GM12801 (cell line): ENCODE measurements around the gene NFKB1.

Source experiments
- TF ChIP-seq, protein P1 (sequence below): IDR thresholded peaks from one replicate; pipeline ENCODE4 v1.5.1; 2011; ENCODE audit warnings: control low read depth; ENCODE audit not compliant: insufficient read length; ENCODE audit errors: extremely low read depth

NFKB1 gene

DNA sequence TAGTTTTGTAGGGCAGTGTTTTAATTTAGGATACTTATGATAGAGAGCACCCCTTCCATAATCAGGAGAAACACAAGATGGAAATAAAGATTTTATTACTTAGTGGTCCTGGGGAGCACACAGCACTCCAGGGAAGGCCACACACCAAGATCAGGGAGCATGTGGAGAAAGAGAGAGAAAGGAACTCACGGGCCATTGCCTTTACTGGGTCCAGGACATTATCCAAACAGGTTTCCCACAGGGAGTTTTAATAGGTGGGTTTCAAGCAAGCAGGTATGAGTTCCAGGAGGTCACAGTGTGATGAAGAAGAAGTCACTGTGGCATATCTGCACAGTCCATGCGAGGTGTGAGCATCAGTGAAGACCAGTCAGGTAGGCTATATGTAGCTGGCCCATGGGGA lies 46.8 kb downstream of the NFKB1 start:
- TF ChIP-seq, protein P1, sequence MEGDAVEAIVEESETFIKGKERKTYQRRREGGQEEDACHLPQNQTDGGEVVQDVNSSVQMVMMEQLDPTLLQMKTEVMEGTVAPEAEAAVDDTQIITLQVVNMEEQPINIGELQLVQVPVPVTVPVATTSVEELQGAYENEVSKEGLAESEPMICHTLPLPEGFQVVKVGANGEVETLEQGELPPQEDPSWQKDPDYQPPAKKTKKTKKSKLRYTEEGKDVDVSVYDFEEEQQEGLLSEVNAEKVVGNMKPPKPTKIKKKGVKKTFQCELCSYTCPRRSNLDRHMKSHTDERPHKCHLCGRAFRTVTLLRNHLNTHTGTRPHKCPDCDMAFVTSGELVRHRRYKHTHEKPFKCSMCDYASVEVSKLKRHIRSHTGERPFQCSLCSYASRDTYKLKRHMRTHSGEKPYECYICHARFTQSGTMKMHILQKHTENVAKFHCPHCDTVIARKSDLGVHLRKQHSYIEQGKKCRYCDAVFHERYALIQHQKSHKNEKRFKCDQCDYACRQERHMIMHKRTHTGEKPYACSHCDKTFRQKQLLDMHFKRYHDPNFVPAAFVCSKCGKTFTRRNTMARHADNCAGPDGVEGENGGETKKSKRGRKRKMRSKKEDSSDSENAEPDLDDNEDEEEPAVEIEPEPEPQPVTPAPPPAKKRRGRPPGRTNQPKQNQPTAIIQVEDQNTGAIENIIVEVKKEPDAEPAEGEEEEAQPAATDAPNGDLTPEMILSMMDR = no peak

DNA sequence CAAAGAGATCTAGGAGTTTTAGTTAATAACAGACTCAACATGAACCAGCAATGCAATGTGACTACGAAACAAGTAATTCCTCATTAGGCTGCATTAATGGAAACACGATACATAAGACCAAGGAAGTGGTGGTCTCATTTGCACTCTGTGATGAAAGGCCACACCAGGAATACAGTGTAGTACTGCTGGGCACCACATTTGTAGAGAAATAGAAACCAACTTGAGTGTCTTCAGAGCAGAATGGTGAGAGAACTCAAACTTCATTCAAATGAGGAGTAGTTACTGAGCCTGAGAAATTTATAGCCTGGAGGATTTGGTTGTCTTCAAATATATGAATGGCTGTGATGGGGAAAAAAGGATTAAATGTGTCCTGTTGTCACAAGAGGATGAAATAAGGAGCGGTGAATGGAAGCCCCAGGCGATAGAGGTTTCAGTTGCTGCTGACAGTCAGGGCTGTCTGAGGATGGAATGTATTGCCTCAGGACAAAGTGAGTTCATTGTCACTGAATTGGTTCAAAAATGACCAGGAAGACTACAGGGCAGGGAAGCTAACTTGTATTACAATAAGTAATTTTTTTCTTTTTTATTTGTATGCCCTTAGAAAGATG lies 50.9 kb downstream of the NFKB1 start:
- TF ChIP-seq, protein P1 = no peak

DNA sequence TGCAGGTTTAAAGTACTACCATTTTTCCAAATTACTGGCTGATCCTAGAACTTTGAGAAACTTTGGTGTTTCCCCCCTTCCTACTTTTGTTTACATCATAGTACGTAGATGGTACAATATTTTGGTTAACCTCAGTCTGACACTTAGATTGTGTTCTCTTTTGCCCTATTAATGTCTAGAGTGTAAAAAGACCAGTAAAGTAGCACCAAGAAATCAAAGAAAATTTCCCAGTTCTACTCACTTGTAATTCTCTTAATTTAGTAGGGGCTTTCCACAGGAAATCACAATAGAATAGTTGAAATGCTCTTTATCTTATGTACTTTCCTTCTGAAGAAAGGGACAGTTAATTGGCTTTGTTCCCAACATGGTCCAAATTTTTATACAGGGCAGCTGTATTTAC lies 51.6 kb downstream of the NFKB1 start:
- TF ChIP-seq, protein P1 = no peak

DNA sequence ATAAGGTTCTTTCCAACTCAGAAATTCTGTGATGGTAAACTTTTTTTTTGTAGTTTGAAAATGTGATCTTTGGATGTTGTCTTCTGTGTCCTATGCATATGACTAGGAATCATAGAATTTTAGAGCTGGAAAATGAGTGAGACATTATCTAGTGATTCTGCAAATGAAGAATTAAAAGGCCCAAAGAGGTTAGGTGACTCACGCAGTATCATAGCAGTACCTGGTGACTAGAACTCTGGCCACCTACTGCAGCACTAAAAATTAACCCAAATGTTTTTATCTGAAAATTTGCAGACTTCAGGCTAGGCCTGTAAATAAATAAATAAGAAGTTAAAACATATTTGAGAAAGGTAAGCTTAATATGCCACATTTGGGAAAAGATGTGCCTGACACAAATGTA lies 52.8 kb downstream of the NFKB1 start:
- TF ChIP-seq, protein P1 = no peak

DNA sequence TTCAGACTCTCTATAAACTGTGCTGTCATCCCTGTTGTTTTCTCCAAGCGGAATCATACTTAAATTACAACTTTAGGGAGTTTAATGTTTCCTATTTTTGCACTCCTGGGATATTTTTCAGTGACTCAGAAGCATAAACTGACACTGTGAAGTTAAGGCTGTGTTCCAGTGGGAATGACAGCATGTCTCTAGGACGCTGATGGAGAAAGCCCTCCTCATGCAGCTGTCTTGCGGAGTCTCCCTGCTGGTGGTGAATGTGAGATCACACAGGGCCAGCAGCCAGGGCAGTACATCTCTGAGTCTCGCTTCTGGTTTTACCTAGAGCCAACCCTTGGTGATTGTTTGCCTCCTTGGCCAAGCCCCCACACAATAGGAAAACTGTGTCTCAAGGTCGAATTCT lies 53.3 kb downstream of the NFKB1 start:
- TF ChIP-seq, protein P1 = no peak

DNA sequence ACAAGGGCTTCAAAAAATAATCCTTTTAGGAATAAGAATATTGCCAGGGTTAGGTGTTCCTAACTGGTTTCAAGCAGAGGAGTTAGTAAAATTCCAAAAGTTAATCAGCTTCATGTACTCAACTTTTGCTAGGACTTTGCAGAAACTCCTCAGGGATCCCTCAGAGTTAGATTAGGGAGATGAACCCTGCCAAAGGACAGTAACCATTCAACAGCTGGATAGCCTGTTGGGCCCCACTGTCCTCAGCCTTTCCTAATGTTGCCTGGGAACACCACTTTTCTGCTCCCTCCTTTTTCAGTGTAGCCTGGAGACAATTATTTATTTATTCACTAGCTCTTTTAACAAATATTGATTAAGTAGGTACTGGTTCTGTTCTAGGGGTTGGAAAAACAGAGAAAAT lies 53.8 kb downstream of the NFKB1 start:
- TF ChIP-seq, protein P1 = no peak

DNA sequence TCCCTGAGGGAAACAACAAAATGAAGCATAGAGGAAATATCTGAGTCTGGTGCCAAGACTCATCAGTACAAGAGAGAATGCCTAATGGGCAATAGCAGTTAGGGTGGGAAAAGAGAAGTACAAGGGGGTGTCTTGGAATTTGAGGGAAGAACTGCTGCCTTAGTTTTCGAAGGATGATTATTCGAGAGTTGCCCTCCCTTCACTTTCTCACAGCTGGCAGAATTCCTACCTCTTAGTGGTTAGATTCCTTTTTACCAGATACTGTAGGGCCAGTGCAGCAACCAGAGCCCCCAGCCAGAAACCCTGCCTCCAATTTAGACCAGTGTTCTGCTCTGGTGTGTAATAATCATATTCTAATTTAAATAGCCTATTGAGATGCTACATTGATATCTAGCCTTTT lies 56.5 kb downstream of the NFKB1 start:
- TF ChIP-seq, protein P1 = no peak

DNA sequence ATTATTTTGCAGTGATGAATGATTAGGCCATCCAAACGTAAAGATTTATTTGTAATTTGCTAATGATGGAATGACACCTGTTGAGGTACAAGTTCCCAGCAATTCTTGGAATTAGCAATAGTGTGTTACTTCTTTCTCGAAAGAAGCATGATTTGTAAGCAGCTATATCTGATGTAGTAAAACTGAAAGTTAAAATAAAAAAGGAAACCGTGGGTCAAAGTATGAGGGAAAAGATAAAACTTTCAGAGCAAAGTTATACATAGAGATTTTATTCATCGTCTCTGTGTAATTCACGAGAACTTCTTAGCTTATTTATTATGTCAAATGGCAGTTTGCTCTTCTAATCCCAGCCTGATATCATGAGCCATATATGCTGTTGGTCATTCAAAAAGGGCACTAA lies 59.0 kb downstream of the NFKB1 start:
- TF ChIP-seq, protein P1 = no peak
